ENCODE data around the gene NEURL3. TPM values are rescaled to one million over a fixed set of nuclear protein-coding genes. Genes with fewer than 3 reads are reported as not detected.
"Not testable (repeated sequence)": the region's sequence is repeated elsewhere in the genome, so short reads cannot be mapped to it uniquely, and the experiment has no call there.

Gene NEURL3
- total RNA-seq, 1 donor from 2014 or later = not detected

- no peak for ATAC-seq
Observed at GRCh38 chr2:96477458-96477857, 27.7 kb downstream of the NEURL3 start.

- no peak for ATAC-seq
Observed at GRCh38 chr2:96471772-96472171, 33.4 kb downstream of the NEURL3 start.

- peak; percentile 59 for ATAC-seq
Observed at GRCh38 chr2:96470636-96471035, 34.5 kb downstream of the NEURL3 start.

- no peak for ATAC-seq
Observed at GRCh38 chr2:96470109-96470508, 35.0 kb downstream of the NEURL3 start.

- no peak for ATAC-seq
Observed at GRCh38 chr2:96468904-96469303, 36.3 kb downstream of the NEURL3 start.

- ATAC-seq = no peak
Observed at GRCh38 chr2:96464651-96465050, 40.5 kb downstream of the NEURL3 start.

- ATAC-seq = no peak
Observed at GRCh38 chr2:96464061-96464460, 41.1 kb downstream of the NEURL3 start.

- ATAC-seq = no peak
Observed at GRCh38 chr2:96463119-96463518, 42.0 kb downstream of the NEURL3 start.

- not testable (repeated sequence) for ATAC-seq
Observed at GRCh38 chr2:96461616-96462015, 43.5 kb downstream of the NEURL3 start.

- ATAC-seq = no peak
Observed at GRCh38 chr2:96452053-96452452, 53.1 kb downstream of the NEURL3 start.

- ATAC-seq = no peak
Observed at GRCh38 chr2:96449637-96450036, 55.5 kb downstream of the NEURL3 start.

GRCh38 chr2:96449174-96449573, 56.0 kb downstream of the NEURL3 start:
- no peak for ATAC-seq

- no peak for ATAC-seq
Observed at GRCh38 chr2:96447726-96448125, 57.4 kb downstream of the NEURL3 start.

Other genes starting within 250 kb of the NEURL3 start
- 34.3 TPM for gene TMEM127, start 239.4 kb downstream of the NEURL3 start, total RNA-seq
- gene CIAO1, start 239.1 kb downstream of the NEURL3 start, total RNA-seq = 43.2 TPM
- 66.6 TPM for gene SNRNP200, start 199.8 kb downstream of the NEURL3 start, total RNA-seq
- gene ITPRIPL1, start 180.0 kb downstream of the NEURL3 start, total RNA-seq = 1.8 TPM
- 11.7 TPM for gene NCAPH, start 169.6 kb downstream of the NEURL3 start, total RNA-seq
- gene ARID5A, start 31.4 kb upstream of the NEURL3 start, total RNA-seq = 3.0 TPM
- 19.0 TPM for gene KANSL3, start 133.0 kb upstream of the NEURL3 start, total RNA-seq
- 0.16 TPM for gene FER1L5, start 137.4 kb upstream of the NEURL3 start, total RNA-seq
- 4.7 TPM for gene LMAN2L, start 234.7 kb upstream of the NEURL3 start, total RNA-seq